ENCODE results near the gene TCF7L2.

TCF7L2 gene

DNA sequence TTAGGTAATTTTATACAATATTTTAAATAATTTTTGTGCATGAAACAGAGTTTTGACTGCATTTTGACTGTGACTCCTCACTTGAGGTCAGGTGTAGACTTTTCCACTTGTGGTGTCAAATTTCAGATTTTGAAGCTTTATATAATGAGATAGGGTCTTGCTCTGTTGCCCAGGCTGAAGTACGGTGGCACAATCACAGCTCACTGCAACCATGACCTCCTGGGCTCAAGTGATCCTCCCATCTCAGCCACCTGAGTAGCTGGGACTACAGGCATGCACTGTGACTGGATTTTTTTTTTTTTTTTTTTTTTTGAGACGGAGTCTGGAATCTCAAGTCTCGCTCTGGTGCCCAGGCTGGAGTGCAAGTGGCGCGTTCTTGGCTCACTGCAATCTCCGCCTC, 74.9 kb downstream of the TCF7L2 start:
- H3K4me3 ChIP-seq (ENCODE audit: low read depth, low read length), result no peak overlapping the region
- no peak for DNase-seq (ENCODE audit: low read depth)
- TF ChIP-seq, protein P1, sequence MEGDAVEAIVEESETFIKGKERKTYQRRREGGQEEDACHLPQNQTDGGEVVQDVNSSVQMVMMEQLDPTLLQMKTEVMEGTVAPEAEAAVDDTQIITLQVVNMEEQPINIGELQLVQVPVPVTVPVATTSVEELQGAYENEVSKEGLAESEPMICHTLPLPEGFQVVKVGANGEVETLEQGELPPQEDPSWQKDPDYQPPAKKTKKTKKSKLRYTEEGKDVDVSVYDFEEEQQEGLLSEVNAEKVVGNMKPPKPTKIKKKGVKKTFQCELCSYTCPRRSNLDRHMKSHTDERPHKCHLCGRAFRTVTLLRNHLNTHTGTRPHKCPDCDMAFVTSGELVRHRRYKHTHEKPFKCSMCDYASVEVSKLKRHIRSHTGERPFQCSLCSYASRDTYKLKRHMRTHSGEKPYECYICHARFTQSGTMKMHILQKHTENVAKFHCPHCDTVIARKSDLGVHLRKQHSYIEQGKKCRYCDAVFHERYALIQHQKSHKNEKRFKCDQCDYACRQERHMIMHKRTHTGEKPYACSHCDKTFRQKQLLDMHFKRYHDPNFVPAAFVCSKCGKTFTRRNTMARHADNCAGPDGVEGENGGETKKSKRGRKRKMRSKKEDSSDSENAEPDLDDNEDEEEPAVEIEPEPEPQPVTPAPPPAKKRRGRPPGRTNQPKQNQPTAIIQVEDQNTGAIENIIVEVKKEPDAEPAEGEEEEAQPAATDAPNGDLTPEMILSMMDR (IDR thresholded peaks at IDR 0.05; ENCODE audit: control insufficient read depth, extremely low read depth, insufficient read depth), result no peak

DNA sequence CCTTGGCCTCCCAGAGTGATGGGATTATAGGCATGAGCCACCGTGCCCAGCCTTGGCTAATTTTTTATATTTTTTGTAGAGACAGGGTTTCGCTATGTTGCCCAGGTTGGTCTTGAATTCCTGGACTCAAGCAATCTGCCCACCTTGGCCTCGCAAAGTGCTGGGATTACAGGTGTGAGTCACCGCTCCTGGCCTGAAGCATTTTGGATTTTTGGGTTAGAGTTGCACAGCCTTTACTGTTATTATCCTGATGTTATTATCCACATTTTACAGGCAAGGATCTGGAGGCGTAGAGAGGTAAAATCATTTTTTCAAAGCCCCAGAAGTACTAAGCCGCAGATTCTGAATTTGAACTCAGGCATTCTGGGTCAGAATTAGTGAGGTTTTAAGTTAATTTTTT, 75.4 kb downstream of the TCF7L2 start:
- TF ChIP-seq, protein P1 (IDR thresholded peaks at IDR 0.05; ENCODE audit: control insufficient read depth, extremely low read depth, insufficient read depth), result no peak
- no peak overlapping the region for H3K4me3 ChIP-seq (ENCODE audit: low read depth, low read length)
- DNase-seq (ENCODE audit: low read depth), result no peak

DNA sequence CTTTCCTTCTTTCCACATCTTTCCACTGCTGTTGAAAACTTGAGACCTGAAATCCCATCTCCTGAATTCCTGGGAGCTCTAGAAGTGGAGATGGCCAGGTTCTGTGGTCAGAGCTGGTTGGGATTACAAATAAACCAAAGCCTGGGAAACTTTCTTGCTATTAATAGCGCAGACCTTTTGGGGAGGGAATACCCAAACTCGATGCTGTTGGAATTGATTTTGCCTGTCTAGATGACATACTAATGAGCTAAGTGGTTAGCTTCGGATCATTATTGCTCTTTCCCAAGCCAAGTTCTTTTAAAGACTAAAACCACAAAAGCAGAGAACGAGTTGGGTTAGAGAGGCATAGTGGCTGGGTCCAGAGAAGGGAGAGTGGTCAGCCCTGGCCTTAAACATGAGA, 76.6 kb downstream of the TCF7L2 start:
- no peak for DNase-seq (ENCODE audit: low read depth)
- TF ChIP-seq, protein P1 (IDR thresholded peaks at IDR 0.05; ENCODE audit: control insufficient read depth, extremely low read depth, insufficient read depth), result no peak
- H3K4me3 ChIP-seq (ENCODE audit: low read depth, low read length), result no peak overlapping the region

DNA sequence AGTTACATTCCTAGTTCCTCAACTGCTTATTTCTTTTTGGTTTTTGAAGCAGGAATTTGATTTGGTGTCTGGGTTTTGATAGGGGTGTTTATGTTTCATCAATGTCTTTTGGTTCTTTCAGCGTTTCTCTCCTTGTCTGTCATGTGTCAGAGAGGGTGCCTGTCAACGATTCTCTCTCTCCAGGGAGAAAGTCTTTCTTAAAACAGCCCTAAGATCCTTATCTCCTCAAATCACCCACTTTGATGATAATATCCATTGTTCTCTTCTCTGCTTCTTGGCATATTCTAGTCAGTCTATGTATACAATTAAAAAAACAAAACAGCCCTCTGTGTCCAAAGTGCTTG, 77.2 kb downstream of the TCF7L2 start:
- TF ChIP-seq, protein P1 (IDR thresholded peaks at IDR 0.05; ENCODE audit: control insufficient read depth, extremely low read depth, insufficient read depth), result no peak
- H3K4me3 ChIP-seq (ENCODE audit: low read depth, low read length), result no peak overlapping the region
- DNase-seq (ENCODE audit: low read depth), result no peak

DNA sequence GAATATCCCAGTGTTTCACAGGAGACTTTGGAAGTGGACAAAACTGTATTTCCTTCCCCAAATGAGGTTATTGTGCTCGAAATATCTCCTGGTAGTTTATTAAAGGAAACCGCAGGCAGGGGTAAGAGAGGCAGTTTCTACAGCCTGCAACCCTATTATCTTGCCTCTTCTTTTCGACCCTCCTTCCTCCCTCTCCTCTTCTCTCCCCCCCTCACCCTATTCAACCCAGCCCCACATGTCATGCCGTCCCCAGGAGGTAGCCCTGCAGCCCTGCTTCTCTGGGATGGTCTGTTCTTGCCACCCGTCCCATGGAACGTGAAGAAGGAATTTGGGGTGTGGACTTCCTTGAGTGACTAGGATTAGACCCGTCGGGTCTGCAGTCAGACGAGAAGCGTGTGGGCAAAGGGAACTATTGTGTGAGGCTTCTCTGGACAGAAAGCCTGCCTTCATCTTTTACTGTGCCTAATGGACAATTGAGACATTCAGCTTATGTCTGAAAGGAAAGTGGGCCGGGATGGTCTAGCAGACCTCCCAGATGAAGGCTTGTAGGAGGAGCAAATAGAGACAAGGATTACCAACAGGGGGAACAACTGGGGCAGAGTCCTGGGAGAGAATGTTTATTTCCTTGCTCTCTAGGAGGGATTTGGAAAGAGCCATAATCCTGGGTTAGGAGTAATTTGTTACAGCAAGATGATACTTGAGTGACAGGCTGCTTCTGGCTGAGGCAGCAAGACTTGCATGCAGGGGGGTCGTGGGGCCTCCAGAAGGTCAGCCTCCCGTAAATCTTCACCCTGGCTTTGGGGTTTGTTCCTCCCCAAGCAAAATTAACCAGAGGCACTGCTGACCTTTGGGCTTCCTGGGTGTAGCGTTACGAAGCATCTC, 77.8 kb downstream of the TCF7L2 start:
- TF ChIP-seq, protein P1 (IDR thresholded peaks at IDR 0.05; ENCODE audit: control insufficient read depth, extremely low read depth, insufficient read depth), result no peak
- H3K4me3 ChIP-seq (ENCODE audit: low read depth, low read length), result no peak overlapping the region
- DNase-seq (ENCODE audit: low read depth), result no peak

DNA sequence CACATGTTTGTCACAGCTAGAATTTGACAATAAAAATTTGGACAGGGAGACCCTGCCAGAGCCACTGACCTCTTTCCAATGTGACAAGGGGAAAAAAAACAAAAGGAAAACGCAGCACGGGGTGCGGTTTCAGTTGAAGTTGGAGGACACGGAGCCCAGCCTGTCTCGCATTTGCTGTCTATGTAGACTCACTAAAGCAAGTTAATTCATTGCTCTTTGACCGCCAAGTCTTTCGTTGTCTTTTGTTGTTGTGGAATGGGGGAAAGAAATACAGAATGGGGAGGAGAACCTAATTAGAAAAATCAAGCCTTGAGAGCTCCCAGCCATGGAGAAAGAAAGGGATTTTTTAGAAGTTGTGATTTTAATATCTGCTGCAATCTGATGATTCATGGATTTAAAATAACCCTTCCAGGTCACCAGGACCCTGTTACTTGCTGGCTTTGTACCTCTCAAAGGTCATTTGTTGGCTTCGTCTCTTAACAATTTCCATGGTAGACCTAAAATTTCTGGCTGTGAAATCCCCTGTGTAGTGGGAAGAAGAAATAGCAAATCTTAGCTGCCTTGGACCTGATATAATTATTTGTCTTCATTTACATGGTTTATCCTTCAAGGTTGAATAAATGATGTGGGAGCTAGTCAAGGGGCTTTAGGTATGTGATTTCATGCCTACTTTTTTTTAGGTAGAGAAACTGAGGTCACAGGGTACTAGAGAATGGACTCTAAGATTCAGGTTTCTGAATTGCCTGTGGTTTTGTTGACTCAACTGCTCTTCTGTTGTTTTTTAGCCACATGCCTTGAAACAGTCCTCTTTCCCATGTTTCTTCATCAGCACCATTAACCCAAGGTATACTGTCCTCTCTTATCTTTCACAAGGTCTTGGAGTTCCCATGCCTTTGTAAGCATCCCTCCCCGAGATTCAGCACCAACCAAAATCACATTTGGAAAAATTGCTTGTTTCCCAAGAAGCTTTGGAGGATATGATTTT, 78.7 kb downstream of the TCF7L2 start:
- H3K4me3 ChIP-seq (ENCODE audit: low read depth, low read length), result no peak overlapping the region
- TF ChIP-seq, protein P1 (IDR thresholded peaks at IDR 0.05; ENCODE audit: control insufficient read depth, extremely low read depth, insufficient read depth), result no peak
- no peak for DNase-seq (ENCODE audit: low read depth)

Measured in LNCaP clone FGC (cell line).